SK-N-SH (cell line): Measurements from ENCODE around the gene CEACAM5. TPM values are rescaled to one million over a fixed set of nuclear protein-coding genes. Genes with fewer than 3 reads are reported as not detected.

Experiments used
- CTCF ChIA-PET: fragments of 300-600, 350-600 bp; formaldehyde crosslinking; extraction: SDS; loops from one replicate; lab custom pipeline; 2021; lab: Yijun Ruan, JAX
- POLR2A ChIA-PET: fragments of 350-600 bp; sonication (Branson Sonifier 250); formaldehyde crosslinking; extraction: SDS; loops from one replicate; lab custom pipeline; 2020; ENCODE audit warnings: antibody characterized with exemption, inconsistent platforms; lab: Yijun Ruan, JAX
- DNase-seq: peaks from one replicate; pipeline ENCODE4 v3.0.0; 2012
- H2AFZ ChIP-seq: fragments of 200-600 bp; sonication (generic); 2 replicates; pipeline ENCODE4 v1.8.1; 2016; ENCODE audit warnings: antibody characterized with exemption, mild to moderate bottlenecking, low read depth
- H3F3A ChIP-seq: fragments of 200-600 bp; sonication (generic); replicated peaks from 2 replicates; pipeline ENCODE3; 2016; ENCODE audit warnings: antibody characterized with exemption, mild to moderate bottlenecking; ENCODE audit not compliant: insufficient read depth
- H3K27ac ChIP-seq, 2 experiments: fragments of 200-500 bp in 1 of 2; fragments of 200-600 bp in 1 of 2; sonication (Bioruptor generic) in 1 of 2; sonication (generic), shearing (Covaris generic) in 1 of 2; 2 replicates each; pipeline versions ENCODE4 v1.5.1 to v1.6.1; 2014 to 2016; ENCODE audit warnings: low read depth in 2 of 2, inconsistent platforms in 1 of 2, low read length in 1 of 2, mild to moderate bottlenecking in 1 of 2, mixed read lengths in 1 of 2
- H3K27me3 ChIP-seq: fragments of 200-600 bp; sonication (generic), shearing (Covaris generic); 2 replicates; pipeline ENCODE4 v1.6.1; 2016; ENCODE audit warnings: mixed run types; ENCODE audit not compliant: insufficient read depth
- H3K36me3 ChIP-seq, 2 experiments: fragments of 200-500 bp in 1 of 2; fragments of 200-600 bp in 1 of 2; sonication (Bioruptor generic) in 1 of 2; sonication (generic) in 1 of 2; replicated peaks in 1 of 2; 2 replicates each; pipeline versions ENCODE3 to v1.5.1; 2014 to 2016; ENCODE audit warnings: low read length in 1 of 2, mild to moderate bottlenecking in 1 of 2; ENCODE audit not compliant: insufficient read depth in 2 of 2, control insufficient read depth in 1 of 2
- H3K4me1 ChIP-seq, 2 experiments: fragments of 200-500 bp in 1 of 2; fragments of 200-600 bp in 1 of 2; sonication (Bioruptor generic) in 1 of 2; sonication (generic), shearing (Covaris generic) in 1 of 2; 2 replicates each; pipeline versions ENCODE4 v1.5.1 to v1.6.1; 2014 to 2016; ENCODE audit warnings: low read depth in 1 of 2, low read length in 1 of 2, mixed run types in 1 of 2; ENCODE audit not compliant: insufficient read depth in 2 of 2, control insufficient read depth in 1 of 2
- H3K4me2 ChIP-seq: fragments of 200-600 bp; sonication (generic), shearing (Covaris generic); 2 replicates; pipeline ENCODE4 v1.6.1; 2017; ENCODE audit warnings: mixed run types
- H3K4me3 ChIP-seq, 2 experiments: fragments of 200-500 bp in 1 of 2; fragments of 200-600 bp in 1 of 2; sonication (Bioruptor generic) in 1 of 2; sonication (generic), shearing (Covaris generic) in 1 of 2; 2 replicates each; pipeline versions ENCODE4 v1.5.1 to v1.8.1; 2014 to 2016; ENCODE audit warnings: low read depth in 2 of 2, inconsistent platforms in 1 of 2, low read length in 1 of 2, mild to moderate bottlenecking in 1 of 2, mixed read lengths in 1 of 2, moderate library complexity in 1 of 2
- H3K79me2 ChIP-seq: fragments of 200-600 bp; sonication (generic); 2 replicates; pipeline ENCODE4 v1.8.1; 2017; ENCODE audit warnings: mild to moderate bottlenecking; ENCODE audit not compliant: insufficient read depth
- H3K9ac ChIP-seq: fragments of 200-600 bp; sonication (generic); 2 replicates; pipeline ENCODE4 v1.6.1; 2017; ENCODE audit warnings: mixed run types
- H3K9me2 ChIP-seq: fragments of 200-600 bp; sonication (generic); 2 replicates; pipeline ENCODE4 v1.6.1; 2017; ENCODE audit warnings: mixed run types
- H3K9me3 ChIP-seq: fragments of 200-600 bp; sonication (generic); 2 replicates; pipeline ENCODE4 v1.6.1; 2017; ENCODE audit warnings: mixed run types, mild to moderate bottlenecking, moderate library complexity
- H4K20me1 ChIP-seq: fragments of 200-600 bp; sonication (generic); 2 replicates; pipeline ENCODE4 v1.6.1; 2017; ENCODE audit warnings: mild to moderate bottlenecking, mixed run types; ENCODE audit not compliant: insufficient read depth
- CHD2 ChIP-seq: fragments of 150-350 bp; IDR thresholded peaks from 2 replicates; pipeline ENCODE4 v1.6.1; 2018; ENCODE audit warnings: low read length; ENCODE audit not compliant: partially characterized antibody
- ELF1 ChIP-seq: IDR thresholded peaks from 2 replicates; pipeline ENCODE4 v1.4.0; 2012
- EP300 ChIP-seq, 2 experiments: IDR thresholded peaks; 2 replicates each; pipeline versions ENCODE4 v1.4.0 to v1.6.1; 2012; ENCODE audit warnings: borderline replicate concordance in 1 of 2, low read depth in 1 of 2, low read length in 1 of 2
- MEF2A ChIP-seq: IDR thresholded peaks from 2 replicates; pipeline ENCODE4 v1.4.0; 2012; ENCODE audit warnings: low read depth, borderline replicate concordance
- MXI1 ChIP-seq: IDR thresholded peaks from 2 replicates; pipeline ENCODE4 v1.6.1; 2012; ENCODE audit warnings: mild to moderate bottlenecking, low read depth, low read length, improper control_type of control experiment
- POLR2AphosphoS5 ChIP-seq: IDR thresholded peaks from 2 replicates; pipeline ENCODE4 v1.6.1; 2012; ENCODE audit warnings: low read depth, low read length
- RFX5 ChIP-seq: IDR thresholded peaks from 2 replicates; pipeline ENCODE4 v1.6.1; 2012; ENCODE audit warnings: mild to moderate bottlenecking, improper control_type of control experiment, low read length
- SIN3A ChIP-seq: IDR thresholded peaks from 2 replicates; pipeline ENCODE4 v1.6.1; 2012; ENCODE audit warnings: low read depth, mild to moderate bottlenecking, low read length, moderate library complexity, borderline replicate concordance
- TEAD4 ChIP-seq: IDR thresholded peaks from 2 replicates; pipeline ENCODE4 v1.4.0; 2012; ENCODE audit warnings: mild to moderate bottlenecking, borderline replicate concordance; ENCODE audit not compliant: insufficient read depth
- ZBTB33 ChIP-seq: IDR thresholded peaks from 2 replicates; pipeline ENCODE4 v1.4.0; 2012; ENCODE audit warnings: low read depth, borderline replicate concordance
- WGBS: methylation state at CpG from one replicate; pipeline ENCODE4 v1.1.6; 2017; ENCODE audit warnings: low lambda C conversion rate; 5-methylcytosine and 5-hydroxymethylcytosine counted together
- polyA plus RNA-seq, 3 experiments: library from polyadenylated mRNA; depleted of rRNA; stranded (reverse); fragments of >200 nt; gene quantifications; 2 replicates each; pipeline ENCODE4 v1.2.3, GENCODE V29; 2012
- TF ChIP-seq, protein P1 (sequence below): IDR thresholded peaks from 2 replicates; pipeline ENCODE4 v1.6.1; 2012; ENCODE audit warnings: mild to moderate bottlenecking, low read depth, low read length, moderate library complexity

The CEACAM5 gene
- polyA plus RNA-seq, 1 of the 3 experiments (the other 2 are of a cell fraction): not detected

- H3K9me2 ChIP-seq: no peaks in the 10 kb centered on the region
- no peaks in the 10 kb centered on the region for H3K36me3 ChIP-seq
- H4K20me1 ChIP-seq: 0 out of 2 replicates have a peak, but pooled peaks cover 2% of the 10 kb centered on the region
- no peaks in the 10 kb centered on the region for H3K4me1 ChIP-seq
- no peak overlapping the region for H3K9ac ChIP-seq
- no peaks in the 10 kb centered on the region for H3K9me3 ChIP-seq
- DNase-seq: no peak
- H3K27me3 ChIP-seq: peaks cover 44% of the 10 kb centered on the region
- H2AFZ ChIP-seq: no peak overlapping the region
- WGBS: 8% methylated on average over 5 of the region's 8 CpGs
- CTCF ChIA-PET: interaction anchor here (1.0 to 1.5 kb wide), 2 partner anchors 19 to 113 kb away, joined by 3 to 4 read pairs; no protein-coding TSS in a partner anchor
- no peaks in the 10 kb centered on the region for H3K79me2 ChIP-seq
- H3K4me2 ChIP-seq: no peak overlapping the region
- no peak overlapping the region for H3K27ac ChIP-seq
- TF ChIP-seq MXI1 (no peak), ZBTB33 (no peak), POLR2AphosphoS5 (no peak), ELF1 (no peak), TEAD4 (no peak), EP300 (IDR thresholded peaks at IDR 0.05; ENCODE audit: borderline replicate concordance in 1 of 2, low read depth in 1 of 2, low read length in 1 of 2) (no peak), CHD2 (no peak), RFX5 (no peak), MEF2A (no peak), SIN3A (no peak)
- TF ChIP-seq, protein P1, sequence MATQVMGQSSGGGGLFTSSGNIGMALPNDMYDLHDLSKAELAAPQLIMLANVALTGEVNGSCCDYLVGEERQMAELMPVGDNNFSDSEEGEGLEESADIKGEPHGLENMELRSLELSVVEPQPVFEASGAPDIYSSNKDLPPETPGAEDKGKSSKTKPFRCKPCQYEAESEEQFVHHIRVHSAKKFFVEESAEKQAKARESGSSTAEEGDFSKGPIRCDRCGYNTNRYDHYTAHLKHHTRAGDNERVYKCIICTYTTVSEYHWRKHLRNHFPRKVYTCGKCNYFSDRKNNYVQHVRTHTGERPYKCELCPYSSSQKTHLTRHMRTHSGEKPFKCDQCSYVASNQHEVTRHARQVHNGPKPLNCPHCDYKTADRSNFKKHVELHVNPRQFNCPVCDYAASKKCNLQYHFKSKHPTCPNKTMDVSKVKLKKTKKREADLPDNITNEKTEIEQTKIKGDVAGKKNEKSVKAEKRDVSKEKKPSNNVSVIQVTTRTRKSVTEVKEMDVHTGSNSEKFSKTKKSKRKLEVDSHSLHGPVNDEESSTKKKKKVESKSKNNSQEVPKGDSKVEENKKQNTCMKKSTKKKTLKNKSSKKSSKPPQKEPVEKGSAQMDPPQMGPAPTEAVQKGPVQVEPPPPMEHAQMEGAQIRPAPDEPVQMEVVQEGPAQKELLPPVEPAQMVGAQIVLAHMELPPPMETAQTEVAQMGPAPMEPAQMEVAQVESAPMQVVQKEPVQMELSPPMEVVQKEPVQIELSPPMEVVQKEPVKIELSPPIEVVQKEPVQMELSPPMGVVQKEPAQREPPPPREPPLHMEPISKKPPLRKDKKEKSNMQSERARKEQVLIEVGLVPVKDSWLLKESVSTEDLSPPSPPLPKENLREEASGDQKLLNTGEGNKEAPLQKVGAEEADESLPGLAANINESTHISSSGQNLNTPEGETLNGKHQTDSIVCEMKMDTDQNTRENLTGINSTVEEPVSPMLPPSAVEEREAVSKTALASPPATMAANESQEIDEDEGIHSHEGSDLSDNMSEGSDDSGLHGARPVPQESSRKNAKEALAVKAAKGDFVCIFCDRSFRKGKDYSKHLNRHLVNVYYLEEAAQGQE: no peak
- POLR2A ChIA-PET: no interaction called here
- H3F3A ChIP-seq: no peaks in the 10 kb centered on the region
- H3K4me3 ChIP-seq: no peak overlapping the region
These were observed 1.7 kb downstream of the CEACAM5 start for GRCh38 chr19:41709951-41710645.
